AG20443 (cell line): Measurements from ENCODE around the gene PCSK6.
"Not testable (repeated sequence)": the region's sequence is repeated elsewhere in the genome, so short reads cannot be mapped to it uniquely, and the experiment has no call there.

ENCODE experiments used
- DNase-seq: peaks from one replicate; pipeline ENCODE4 v3.0.0; 2012; ENCODE audit warnings: low spot score, mixed read lengths

The PCSK6 gene

DNA sequence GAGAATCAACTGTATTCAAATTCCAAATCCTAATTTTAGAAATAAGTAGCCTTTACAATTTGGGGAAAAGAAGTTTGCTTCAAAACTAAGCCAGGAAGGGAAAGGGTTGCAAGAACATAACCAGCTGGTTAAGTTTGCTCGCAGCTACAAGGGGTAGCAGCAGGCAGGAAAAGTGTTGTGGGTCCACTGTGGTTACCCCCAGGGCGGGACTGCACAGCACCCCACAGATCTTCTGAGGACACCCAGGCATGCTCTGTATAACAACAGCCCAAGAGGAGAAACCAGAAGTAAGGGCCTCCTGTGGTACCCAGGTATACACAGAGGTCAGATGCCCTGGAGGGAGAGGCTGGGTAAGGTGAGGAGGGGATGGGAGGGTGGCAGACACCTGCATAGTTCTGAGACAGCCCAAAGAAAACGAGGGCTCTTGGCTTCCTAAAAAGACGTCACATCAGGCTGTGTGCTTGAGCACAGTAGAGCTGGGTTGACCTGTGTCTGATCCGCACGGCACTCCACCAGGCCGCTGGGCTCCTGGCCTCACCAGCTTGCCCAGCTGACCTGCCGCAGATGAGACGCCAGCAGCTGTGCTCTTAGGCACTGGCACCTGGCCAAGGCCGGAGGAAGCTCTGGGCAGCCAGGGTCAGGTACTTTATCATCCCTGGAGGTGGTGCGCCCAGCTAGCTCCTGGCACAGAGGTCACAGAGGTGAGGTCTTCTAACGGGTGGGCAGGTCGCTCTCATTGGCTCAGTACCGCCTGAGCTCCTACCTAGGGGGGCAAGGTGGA is 112.7 kb downstream of the PCSK6 start:
- no peak for DNase-seq

DNA sequence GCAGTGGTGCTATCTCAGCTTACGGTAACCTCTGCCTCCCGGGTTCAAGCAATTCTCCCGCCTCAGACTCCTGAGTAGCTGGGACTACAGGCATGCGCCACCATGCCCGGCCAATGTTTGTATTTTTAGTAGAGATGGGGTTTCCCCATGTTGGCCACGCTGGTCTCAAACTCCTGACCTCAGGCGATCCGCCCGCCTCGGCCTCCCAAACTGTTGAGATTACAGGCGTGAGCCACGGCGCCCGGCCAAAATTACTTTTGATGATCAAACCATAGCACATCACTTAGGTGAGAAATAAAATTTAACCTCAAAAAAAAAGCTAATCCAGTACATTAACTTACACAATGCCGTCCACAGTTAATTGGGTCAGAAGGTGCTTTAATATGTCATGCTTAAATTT is 114.5 kb downstream of the PCSK6 start:
- not testable (repeated sequence) for DNase-seq

DNA sequence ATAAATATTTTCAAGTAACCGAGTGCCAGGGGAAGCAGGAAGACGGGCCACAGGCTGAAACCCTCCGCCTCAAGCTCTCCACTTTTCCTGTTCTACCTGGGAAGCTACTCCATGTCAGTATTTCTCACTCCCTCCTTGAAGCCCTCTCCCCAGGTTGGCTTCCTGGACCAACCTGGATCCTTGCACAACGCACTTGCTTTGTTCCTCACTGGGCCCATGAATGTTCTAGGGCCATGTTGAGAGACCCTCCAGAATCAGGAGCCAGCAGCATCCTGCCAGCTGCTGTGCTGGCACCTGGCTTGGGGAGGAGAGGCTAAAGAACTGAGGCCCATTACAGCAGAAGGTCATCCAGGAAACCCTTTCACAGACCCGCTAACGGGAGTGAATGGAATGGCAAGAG is 115.2 kb downstream of the PCSK6 start:
- no peak for DNase-seq

- DNase-seq = no peak
Observed at GRCh38 chr15:101373577-101373976, 115.9 kb downstream of the PCSK6 start.

DNA sequence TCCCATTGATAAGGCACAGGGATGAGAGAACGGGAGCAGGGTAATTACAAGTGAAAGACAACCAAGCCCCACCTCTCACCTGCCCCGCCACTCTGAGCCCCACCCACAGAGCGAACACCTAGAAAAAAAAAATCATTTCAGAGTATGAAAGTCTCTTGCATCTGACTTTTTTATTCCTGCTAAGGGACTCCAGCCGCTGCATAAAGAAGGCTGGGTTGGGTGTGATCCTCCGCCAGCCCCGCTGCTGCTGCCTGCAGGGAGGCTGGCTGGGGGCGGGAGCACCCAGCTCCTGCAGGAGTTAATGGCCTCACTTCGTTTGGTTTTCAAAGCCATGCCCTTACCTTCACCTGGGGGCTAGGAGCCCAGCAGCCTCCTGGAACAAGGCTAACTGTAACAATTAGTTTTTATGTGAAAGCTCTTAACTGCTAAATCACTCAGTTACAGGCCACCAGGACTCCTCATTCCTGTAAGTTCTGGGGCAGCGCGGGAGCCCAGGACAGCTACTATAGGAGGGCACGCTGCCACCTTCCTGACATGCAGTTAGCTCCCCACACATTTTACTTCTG is 116.5 kb downstream of the PCSK6 start:
- no peak for DNase-seq

GRCh38 chr15:101372149-101372577 is 117.3 kb downstream of the PCSK6 start:
- DNase-seq = peak; percentile 63

GRCh38 chr15:101371519-101371918 is 118.0 kb downstream of the PCSK6 start:
- DNase-seq = no peak

DNA sequence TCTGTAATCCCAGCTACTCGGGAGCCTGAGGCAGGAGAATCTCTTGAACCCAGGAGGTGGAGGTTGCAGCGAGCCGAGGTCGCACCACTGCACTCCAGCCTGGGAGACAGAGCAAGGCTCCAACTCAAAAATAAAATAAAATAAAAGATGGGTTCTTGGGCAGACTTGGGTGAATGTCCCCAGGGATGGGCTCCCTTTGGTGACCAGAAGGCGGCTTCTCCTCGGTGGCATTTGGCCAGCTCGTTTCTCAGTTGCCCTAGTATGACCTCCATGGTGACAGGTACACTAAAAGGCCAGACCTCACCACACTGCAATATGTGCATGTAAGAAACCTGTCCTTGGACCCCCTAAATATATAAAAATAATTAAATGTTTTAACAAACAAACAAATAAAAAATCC is 118.4 kb downstream of the PCSK6 start:
- no peak for DNase-seq

DNA sequence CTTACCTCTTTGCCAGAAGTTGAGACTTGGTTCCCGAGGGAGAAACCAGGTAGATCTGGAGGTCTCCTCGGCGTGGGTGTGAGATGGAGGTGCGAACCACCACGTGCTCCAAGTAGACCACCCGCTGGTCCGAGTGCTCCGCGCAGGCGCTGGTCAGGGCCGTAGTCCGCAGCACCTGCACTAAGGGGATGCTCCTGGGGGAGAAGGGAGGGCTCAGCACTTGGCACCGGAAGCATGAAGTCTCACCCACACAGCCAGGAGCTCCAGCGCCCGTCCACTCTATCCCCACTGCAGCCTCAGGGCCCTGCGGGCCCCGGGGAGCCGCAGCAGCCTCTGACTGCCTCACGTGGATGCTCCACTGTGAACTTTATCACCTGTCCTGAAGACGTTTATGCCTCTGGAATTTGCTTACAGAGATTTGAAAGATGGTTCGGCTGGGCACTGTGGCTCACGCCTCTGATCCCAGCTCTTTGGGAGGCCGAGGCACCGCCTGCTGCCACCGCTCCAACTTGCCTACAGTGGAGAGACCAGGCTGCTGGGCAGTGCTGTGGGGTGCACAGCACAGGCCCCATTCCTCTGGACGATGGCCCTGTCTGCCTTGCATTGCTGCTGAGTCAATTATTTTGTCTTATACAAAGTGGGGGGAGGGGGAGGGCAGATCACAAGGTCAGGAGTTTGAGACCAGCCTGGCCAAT is 119.0 kb downstream of the PCSK6 start:
- DNase-seq = no peak

GRCh38 chr15:101369676-101370075 is 119.8 kb downstream of the PCSK6 start:
- DNase-seq = no peak

- no peak for DNase-seq
Observed at GRCh38 chr15:101368861-101369642, 120.5 kb downstream of the PCSK6 start.

GRCh38 chr15:101368086-101368780 is 121.3 kb downstream of the PCSK6 start:
- no peak for DNase-seq

- DNase-seq = no peak
Observed at GRCh38 chr15:101366853-101367252, 122.7 kb downstream of the PCSK6 start.

DNA sequence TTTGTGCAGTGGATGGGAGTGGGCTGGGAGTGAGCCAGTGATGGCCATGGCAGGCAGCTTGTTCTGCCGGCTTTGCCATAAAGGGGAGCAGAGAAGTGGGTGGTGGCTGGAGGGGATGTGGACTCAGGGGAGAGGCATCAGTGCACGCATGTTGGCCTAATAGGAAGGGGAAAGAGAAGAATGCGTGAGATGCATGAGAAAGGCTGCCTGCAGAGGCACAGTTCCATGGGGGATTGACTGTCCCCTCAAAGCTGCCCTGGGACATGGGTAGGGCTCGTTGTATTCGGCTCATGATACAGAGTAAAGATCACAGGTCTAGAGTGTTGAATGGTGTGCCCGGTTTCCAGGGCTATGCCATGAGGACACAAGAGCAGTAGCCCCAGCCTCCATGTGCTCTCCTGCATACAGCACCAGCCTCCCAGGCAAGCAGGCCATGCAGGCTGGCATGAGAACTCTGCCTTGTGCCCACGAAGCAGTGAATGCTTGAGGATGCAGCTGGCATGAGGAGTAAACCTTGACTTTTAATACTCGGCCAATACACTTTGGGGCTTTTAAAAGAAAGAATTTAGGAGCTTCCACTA is 126.4 kb downstream of the PCSK6 start:
- no peak for DNase-seq

DNA sequence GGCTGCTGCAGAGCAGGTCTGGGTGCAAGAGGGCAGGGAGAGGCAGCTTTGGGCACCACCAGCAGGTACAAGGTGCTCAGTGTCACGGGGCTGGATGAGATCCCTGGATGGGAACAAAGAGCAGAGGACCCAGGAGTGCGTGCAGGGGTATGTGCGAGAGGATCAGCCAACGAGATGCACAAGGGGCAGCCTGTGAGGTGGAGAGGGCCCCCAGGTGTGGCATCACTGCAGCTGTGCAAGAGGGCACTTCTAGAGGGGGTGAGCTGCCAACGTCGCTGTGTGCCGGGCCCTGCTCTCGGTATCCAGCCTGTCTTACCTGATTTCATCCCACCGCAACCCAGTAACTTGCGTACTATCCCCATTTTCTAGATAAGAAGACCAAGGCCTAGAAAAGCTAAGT is 127.1 kb downstream of the PCSK6 start:
- DNase-seq = no peak

GRCh38 chr15:101361418-101361817 is 128.1 kb downstream of the PCSK6 start:
- no peak for DNase-seq

DNA sequence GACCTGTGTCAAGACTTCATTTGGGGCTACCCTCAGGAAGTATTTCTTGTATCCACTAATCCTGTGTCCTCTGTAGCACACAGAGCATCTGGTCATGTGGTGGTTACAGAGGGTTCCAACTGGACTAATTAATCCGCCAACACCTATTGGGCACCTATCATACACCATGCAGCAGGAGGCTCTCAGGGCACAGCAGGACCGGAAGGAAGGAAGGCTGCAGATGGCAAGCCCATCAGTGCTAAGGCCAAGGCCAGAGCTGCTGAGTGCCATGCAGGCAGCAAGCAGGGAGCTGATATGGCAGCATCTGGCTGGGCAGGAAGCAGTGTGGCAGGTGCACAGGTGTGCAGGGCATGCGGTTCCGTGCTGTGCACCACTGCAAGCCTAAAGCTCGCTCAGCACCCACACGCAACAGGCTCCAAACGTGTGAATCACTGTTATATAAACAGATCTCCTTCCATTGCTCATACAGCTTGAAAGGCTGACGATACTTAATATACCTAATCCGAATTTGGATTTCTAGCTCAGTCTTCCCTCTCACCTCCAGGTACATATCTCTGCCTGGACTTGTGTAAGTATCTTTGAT is 130.1 kb downstream of the PCSK6 start:
- DNase-seq = no peak

GRCh38 chr15:101358895-101359294 is 130.6 kb downstream of the PCSK6 start:
- peak; percentile 64 for DNase-seq

- no peak for DNase-seq
Observed at GRCh38 chr15:101357885-101358284, 131.6 kb downstream of the PCSK6 start.

DNA sequence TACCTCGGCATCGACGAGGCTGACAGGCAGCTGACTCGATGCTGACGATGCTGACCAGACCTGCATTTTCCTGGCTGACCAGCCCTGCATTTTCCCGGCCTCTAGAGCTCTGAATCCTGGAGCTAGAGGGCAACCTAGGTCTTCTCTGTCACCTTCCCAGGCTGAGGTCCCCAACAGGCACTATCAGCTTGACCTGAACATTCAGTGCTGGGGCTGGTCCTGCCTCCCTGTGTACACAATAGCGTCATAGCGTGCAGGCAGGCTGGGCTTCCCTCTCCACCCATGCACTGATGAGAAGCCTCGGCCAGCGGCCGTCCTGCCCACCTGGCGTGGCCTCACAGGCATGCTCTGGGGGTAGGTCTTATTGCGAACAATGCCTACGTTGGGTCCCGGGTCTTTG is 132.2 kb downstream of the PCSK6 start:
- no peak for DNase-seq
